GM18951 (cell line): ENCODE measurements around the gene KLF6.

Source experiments
- POLR2A ChIP-seq: IDR thresholded peaks from 4 replicates; pipeline ENCODE4 v1.6.1; 2011; ENCODE audit warnings: mild to moderate bottlenecking; ENCODE audit not compliant: insufficient read length, insufficient read depth; ENCODE audit errors: extremely low read depth
- in situ Hi-C: fragments of 300-500 bp; cut with MboI; formaldehyde crosslinking; loops from one replicate; pipeline ENCODE4 v1.12.0; 2022; ENCODE audit warnings: low sequenced_read_pairs, mixed read lengths, inconsistent platforms; ENCODE audit not compliant: unreplicated experiment

Gene KLF6

GRCh38 chr10:3805791-3806461 lies 20.9 kb upstream of the KLF6 start:
- in situ Hi-C loops: no loop called here

GRCh38 chr10:3805201-3805790 lies 20.3 kb upstream of the KLF6 start:
- in situ Hi-C loops: no loop called here
- TF ChIP-seq POLR2A: no peak

More at GRCh38 chr10:3805791-3806461, 20.9 kb upstream of the KLF6 start:
- no peak for TF ChIP-seq POLR2A

DNA sequence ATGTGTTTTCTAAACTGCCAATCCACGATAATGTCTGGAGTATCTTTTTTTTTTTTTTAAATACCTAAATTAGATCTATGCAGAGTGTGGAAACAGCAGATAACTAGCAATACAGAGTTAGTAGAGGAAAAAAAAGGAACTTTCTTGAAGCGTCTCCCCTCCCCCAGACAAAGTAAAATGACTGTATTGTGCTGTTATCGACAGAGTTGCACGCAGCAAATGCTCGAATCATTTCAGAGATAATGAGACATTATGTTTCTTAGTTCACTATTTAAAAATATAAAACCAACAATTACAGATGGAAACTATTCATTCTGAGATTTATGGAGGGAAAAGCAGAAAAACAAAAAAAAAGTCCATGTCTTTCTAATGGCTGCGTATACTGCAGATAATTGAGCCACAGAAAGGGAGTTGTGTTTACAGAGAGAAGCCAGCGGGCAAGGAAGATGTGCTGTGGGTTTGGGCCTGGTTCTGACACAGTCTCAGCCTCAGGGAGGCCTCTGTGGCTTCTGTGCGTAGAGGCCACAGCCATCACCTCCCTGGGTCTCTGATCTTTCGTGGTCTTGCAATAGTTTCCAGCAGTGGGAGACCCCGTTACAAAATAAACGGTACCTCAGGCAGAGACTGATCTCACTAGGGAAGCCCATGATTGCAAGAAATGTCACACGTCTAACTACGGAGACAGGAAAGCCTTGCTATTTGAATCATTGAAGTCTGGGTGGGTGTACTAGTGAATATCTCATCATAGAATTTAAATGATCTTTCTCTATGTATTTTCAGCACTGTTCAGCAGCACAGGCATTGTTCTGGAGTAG lies 19.1 kb upstream of the KLF6 start:
- in situ Hi-C loops: no loop called here
- TF ChIP-seq POLR2A: no peak

GRCh38 chr10:3803295-3803926 lies 18.4 kb upstream of the KLF6 start:
- TF ChIP-seq POLR2A: no peak
- in situ Hi-C loops: no loop called here

GRCh38 chr10:3802526-3803265 lies 17.7 kb upstream of the KLF6 start:
- no peak for TF ChIP-seq POLR2A
- in situ Hi-C loops: no loop called here

GRCh38 chr10:3801558-3802192 lies 16.7 kb upstream of the KLF6 start:
- in situ Hi-C loops: no loop called here
- TF ChIP-seq POLR2A: no peak

DNA sequence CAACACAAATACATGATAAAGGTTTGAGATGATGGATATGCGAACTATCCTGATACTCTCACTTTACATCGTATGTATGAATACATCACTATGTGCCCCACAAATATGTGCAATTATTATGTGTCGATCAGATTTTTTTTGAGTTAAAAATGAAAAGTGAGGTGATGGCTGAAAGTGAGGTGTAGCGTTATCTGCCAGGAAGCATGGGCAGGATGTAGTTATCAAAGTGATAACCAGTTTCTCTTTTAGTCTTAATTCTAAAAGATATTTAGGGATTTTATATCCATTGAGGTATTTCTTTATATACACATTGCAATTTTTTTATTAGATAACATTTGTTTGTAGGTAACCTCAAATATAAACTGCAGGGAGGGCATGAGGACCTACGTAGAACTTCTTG lies 15.6 kb upstream of the KLF6 start:
- no peak for TF ChIP-seq POLR2A
- in situ Hi-C loops: no loop called here

GRCh38 chr10:3797750-3798149 lies 12.7 kb upstream of the KLF6 start:
- in situ Hi-C loops: no loop called here
- TF ChIP-seq POLR2A: no peak

DNA sequence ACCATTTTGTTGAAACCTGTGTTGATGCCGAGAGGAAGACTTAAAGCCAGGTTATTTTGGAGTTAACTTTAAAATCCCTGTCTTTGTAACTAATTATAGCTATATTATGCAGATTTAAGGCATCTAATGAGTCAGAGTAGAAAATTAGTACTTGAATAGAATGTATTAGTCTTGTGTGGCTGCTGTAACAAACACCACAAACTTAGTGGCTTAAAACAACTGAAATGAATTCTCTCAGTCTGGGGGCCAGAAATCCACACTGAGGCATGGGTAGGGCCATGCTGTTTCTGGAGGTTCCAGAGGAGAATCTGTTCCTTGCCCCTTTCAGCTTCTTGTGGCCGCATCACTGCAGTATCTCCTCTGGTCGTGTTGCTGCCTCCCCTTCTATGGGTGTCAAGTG lies 8.5 kb upstream of the KLF6 start:
- TF ChIP-seq POLR2A: no peak
- in situ Hi-C loops: no loop called here

DNA sequence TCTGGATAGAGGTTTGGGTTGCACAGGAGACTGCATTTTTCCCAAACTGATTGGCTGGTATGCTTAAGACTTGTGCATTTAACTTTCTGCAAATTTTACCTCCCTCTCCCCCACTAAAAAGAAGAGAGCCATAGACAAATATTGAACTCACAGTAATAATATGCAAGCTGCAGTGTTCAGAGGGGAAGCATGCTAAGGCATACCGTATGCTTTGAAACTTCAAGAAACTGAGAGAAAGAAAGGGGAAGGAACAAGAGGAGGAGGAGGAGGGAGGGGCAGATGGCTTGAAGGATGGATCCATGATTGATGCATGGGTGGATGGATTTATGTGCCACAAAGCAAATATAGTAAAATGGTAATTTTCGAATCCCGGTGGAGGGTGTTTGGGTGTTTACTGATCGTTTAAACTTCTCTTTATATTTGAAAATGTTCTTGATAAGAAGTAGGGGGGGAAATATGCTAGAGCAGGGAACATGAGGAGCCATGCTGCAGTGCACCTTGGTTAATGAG lies 7.8 kb upstream of the KLF6 start:
- in situ Hi-C loops: no loop called here
- TF ChIP-seq POLR2A: no peak

GRCh38 chr10:3791974-3792633 lies 7.1 kb upstream of the KLF6 start:
- in situ Hi-C loops: no loop called here
- no peak for TF ChIP-seq POLR2A

GRCh38 chr10:3790858-3791257 lies 5.8 kb upstream of the KLF6 start:
- TF ChIP-seq POLR2A: no peak
- in situ Hi-C loops: no loop called here
